BLaER1 treated with 17β-estradiol and CSF1 and Interleukin-3, amounts not matched to agents 10 nM and 100 nM (cell line): ENCODE measurements around the gene UBALD1.
A peak's percentile ranks its signal among the peaks of the same experiment; 100 is the strongest.

Experiments
- H3K27ac ChIP-seq, 11 experiments: shearing (Covaris generic); formaldehyde crosslinking; 2 replicates each; pipeline ENCODE4 v1.8.1; 2022
- H3K27me3 ChIP-seq, 11 experiments: shearing (Covaris generic); formaldehyde crosslinking; 2 replicates each; pipeline ENCODE4 v1.8.1; 2022
- H3K36me3 ChIP-seq, 11 experiments: shearing (Covaris generic); formaldehyde crosslinking; 2 replicates each; pipeline ENCODE4 v1.8.1; 2022
- H3K4me1 ChIP-seq, 10 experiments: shearing (Covaris generic); formaldehyde crosslinking; 2 replicates each; pipeline ENCODE4 v1.8.1; 2022
- H3K4me2 ChIP-seq, 11 experiments: shearing (Covaris generic); formaldehyde crosslinking; 2 replicates each; pipeline ENCODE4 v1.8.1; 2022
- H3K4me3 ChIP-seq, 10 experiments: shearing (Covaris generic); formaldehyde crosslinking; 2 replicates each; pipeline ENCODE4 v1.8.1; 2022
- H3K9ac ChIP-seq, 11 experiments: shearing (Covaris generic); formaldehyde crosslinking; 2 replicates each; pipeline ENCODE4 v1.8.1; 2022
- H3K9me3 ChIP-seq, 11 experiments: shearing (Covaris generic); formaldehyde crosslinking; replicated peaks in 1 of 11; 2 replicates each; pipeline ENCODE4 v1.8.1; 2022
- H4K20me1 ChIP-seq, 11 experiments: shearing (Covaris generic); formaldehyde crosslinking; 2 replicates each; pipeline ENCODE4 v1.8.1; 2022
- Cebpa-rat ChIP-seq, 11 experiments: shearing (Covaris generic); IDR thresholded peaks; 2 replicates each; pipeline ENCODE4 v1.8.1; 2022

Gene UBALD1

DNA sequence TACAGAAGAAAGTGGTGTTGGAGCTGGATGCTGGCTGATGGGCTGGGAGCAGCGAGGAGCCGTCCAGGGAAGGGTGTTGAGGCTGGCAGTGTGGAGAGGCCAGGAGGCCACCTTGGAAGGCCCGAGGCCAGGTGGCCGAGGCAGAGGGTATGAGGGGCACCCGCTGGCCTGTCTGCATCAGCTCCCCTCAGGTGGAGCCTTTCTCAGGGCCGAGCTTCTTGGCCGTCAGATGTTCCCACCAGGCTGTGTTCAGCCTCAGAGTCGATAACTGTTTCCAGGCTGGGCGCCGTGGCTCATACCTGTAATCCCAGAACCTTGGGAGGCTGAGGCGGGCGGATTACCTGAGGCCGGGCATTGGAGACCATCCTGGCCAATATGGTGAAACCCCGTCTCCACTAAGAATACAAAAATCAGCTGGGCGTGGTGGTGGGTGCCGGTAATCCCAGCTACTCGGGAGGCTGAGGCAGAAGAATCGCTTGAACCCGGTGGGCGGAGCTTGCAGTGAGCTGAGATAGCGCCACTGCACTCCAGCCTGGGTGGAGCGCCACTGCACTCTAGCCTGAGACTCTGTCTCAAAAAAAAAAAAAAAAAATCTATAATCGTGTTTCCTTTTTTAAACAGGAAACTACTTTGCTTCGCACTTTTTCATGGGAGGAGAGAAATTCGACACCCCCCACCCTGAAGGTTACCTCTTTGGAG lies 35.2 kb upstream of the UBALD1 start:
- Histone ChIP-seq H3K9me3 (peaks cover 0 to 11% (median 0%) of the 10 kb centered on the region in 11 experiments; a peak in 2 of 22 replicates), H3K27me3 (peaks cover 0 to 14% (median 0%) of the 10 kb centered on the region in 11 experiments; a peak in 6 of 22 replicates), H3K36me3 (peaks cover 62 to 96% (median 85%) of the 10 kb centered on the region in 11 experiments), H3K4me2 (peak overlapping the region; percentile 11 to 94 (median 86); a peak in 19 of 22 replicates), H3K9ac (no peak overlapping the region), H4K20me1 (peaks cover 98 to 99% (median 99%) of the 10 kb centered on the region in 11 experiments), H3K4me1 (peaks cover 24 to 59% (median 57%) of the 10 kb centered on the region in 10 experiments), H3K4me3 (no peak overlapping the region), H3K27ac (no peak overlapping the region)
- TF ChIP-seq Cebpa-rat (IDR thresholded peaks at IDR 0.05), result no peak

GRCh38 chr16:4648917-4649316 lies 34.2 kb upstream of the UBALD1 start:
- H3K4me3 ChIP-seq, result no peak overlapping the region
- H3K9ac ChIP-seq, result no peak overlapping the region
- peaks cover 0 to 11% (median 0%) of the 10 kb centered on the region in 11 experiments; a peak in 2 of 22 replicates for H3K9me3 ChIP-seq
- peaks cover 57 to 95% (median 84%) of the 10 kb centered on the region in 11 experiments for H3K36me3 ChIP-seq
- TF ChIP-seq Cebpa-rat (IDR thresholded peaks at IDR 0.05), result no peak
- peaks cover 24 to 53% (median 48%) of the 10 kb centered on the region in 10 experiments for H3K4me1 ChIP-seq
- no peak overlapping the region for H3K27ac ChIP-seq
- H3K27me3 ChIP-seq, result peaks cover 0 to 14% (median 0%) of the 10 kb centered on the region in 11 experiments; a peak in 6 of 22 replicates
- 0 out of 22 replicates have a peak overlapping the region, but pooled peaks of 2 of the 11 experiments have one; percentile 18 to 79 for H3K4me2 ChIP-seq
- peaks cover 96 to 99% (median 98%) of the 10 kb centered on the region in 11 experiments for H4K20me1 ChIP-seq

- Histone ChIP-seq H3K27ac (no peak overlapping the region), H3K9me3 (peaks cover 0 to 11% (median 0%) of the 10 kb centered on the region in 11 experiments; a peak in 2 of 22 replicates), H3K4me2 (no peak overlapping the region), H3K4me1 (peaks cover 24 to 45% (median 37%) of the 10 kb centered on the region in 10 experiments), H3K9ac (no peak overlapping the region), H4K20me1 (peaks cover 96 to 99% (median 98%) of the 10 kb centered on the region in 11 experiments), H3K27me3 (peaks cover 0 to 7% (median 0%) of the 10 kb centered on the region in 11 experiments; a peak in 6 of 22 replicates), H3K4me3 (no peak overlapping the region), H3K36me3 (peaks cover 46 to 95% (median 78%) of the 10 kb centered on the region in 11 experiments)
- no peak for TF ChIP-seq Cebpa-rat (IDR thresholded peaks at IDR 0.05)
Observed at GRCh38 chr16:4647644-4647980, 32.9 kb upstream of the UBALD1 start.

DNA sequence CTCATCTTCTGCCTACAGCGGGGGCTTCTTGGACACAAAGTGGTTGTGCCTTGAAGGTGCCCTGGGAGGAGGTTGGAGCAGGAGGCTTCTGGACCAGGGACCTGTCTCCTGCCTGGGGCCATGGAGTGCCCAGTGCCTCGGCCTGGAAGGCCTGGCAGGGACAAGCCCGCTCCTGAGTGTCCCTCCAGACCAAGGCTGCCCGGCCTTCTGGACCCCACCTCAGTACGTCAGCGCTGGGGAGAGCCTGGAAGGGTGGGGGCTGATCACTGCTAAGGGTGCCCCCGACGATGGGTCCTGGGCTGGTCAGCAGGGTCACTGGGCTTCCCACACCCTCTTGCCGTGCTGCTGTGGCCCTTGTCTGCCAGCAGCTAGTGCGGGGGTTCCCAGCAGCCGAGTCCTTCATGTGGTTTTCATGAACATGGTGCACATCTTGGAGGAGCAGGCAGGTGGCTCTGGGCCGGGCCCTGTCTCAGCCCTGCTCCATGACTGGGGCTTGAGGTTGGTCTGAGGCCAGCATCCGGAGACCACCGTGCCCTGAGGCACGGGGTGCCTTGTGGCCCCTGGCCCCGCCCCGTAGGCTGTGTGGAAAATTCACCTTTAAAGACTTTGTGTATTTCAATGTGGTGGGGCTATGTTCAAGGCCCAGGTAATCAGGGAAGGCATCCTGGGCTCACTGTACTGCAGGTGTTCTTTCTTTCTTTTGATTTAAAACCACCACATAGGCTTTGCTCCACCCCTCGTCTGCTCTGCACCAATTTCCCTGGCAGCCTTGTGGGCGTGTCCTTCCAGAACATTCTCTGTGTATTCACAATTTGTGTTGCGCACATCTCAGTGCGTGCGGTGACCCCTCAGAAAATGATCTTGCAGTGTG lies 32.3 kb upstream of the UBALD1 start:
- H3K36me3 ChIP-seq, result peaks cover 40 to 94% (median 72%) of the 10 kb centered on the region in 11 experiments
- H3K9me3 ChIP-seq, result peaks cover 0 to 11% (median 0%) of the 10 kb centered on the region in 11 experiments; a peak in 2 of 22 replicates
- peaks cover 96 to 99% (median 98%) of the 10 kb centered on the region in 11 experiments for H4K20me1 ChIP-seq

GRCh38 chr16:4641895-4642294 lies 27.2 kb upstream of the UBALD1 start:
- Histone ChIP-seq H4K20me1 (peaks cover 96 to 99% (median 98%) of the 10 kb centered on the region in 11 experiments), H3K4me3 (no peak overlapping the region), H3K27ac (no peak overlapping the region), H3K36me3 (peaks cover 39 to 89% (median 70%) of the 10 kb centered on the region in 11 experiments), H3K4me1 (peaks cover 13 to 37% (median 29%) of the 10 kb centered on the region in 10 experiments; a peak in 18 of 20 replicates), H3K9me3 (no peaks in the 10 kb centered on the region; a peak in 1 of 22 replicates), H3K27me3 (no peaks in the 10 kb centered on the region), H3K9ac (no peak overlapping the region), H3K4me2 (peak overlapping the region in 3 of 11 experiments; percentile 17 to 52 (median 33); a peak in 4 of 22 replicates)
- TF ChIP-seq Cebpa-rat (IDR thresholded peaks at IDR 0.05), result no peak

More for the DNA sequence above, 32.3 kb upstream of the UBALD1 start:
- no peak overlapping the region for H3K4me2 ChIP-seq
- TF ChIP-seq Cebpa-rat (IDR thresholded peaks at IDR 0.05), result no peak
- no peak overlapping the region for H3K27ac ChIP-seq
- H3K4me3 ChIP-seq, result no peak overlapping the region
- H3K9ac ChIP-seq, result no peak overlapping the region
- peaks cover 26 to 38% (median 31%) of the 10 kb centered on the region in 10 experiments for H3K4me1 ChIP-seq
- H3K27me3 ChIP-seq, result peaks cover 0 to under 1% (median 0%) of the 10 kb centered on the region in 11 experiments; a peak in 1 of 22 replicates

- Histone ChIP-seq H3K4me1 (peaks cover 13 to 37% (median 29%) of the 10 kb centered on the region in 10 experiments; a peak in 18 of 20 replicates), H3K36me3 (peaks cover 39 to 89% (median 70%) of the 10 kb centered on the region in 11 experiments), H3K27me3 (no peaks in the 10 kb centered on the region), H3K27ac (no peak overlapping the region), H4K20me1 (peaks cover 96 to 99% (median 98%) of the 10 kb centered on the region in 11 experiments), H3K4me2 (peak overlapping the region in 2 of 11 experiments; percentile 33 to 52; a peak in 3 of 22 replicates), H3K9me3 (no peaks in the 10 kb centered on the region), H3K9ac (no peak overlapping the region), H3K4me3 (no peak overlapping the region)
- TF ChIP-seq Cebpa-rat (IDR thresholded peaks at IDR 0.05), result no peak
Observed at GRCh38 chr16:4641306-4641687, 26.6 kb upstream of the UBALD1 start.

DNA sequence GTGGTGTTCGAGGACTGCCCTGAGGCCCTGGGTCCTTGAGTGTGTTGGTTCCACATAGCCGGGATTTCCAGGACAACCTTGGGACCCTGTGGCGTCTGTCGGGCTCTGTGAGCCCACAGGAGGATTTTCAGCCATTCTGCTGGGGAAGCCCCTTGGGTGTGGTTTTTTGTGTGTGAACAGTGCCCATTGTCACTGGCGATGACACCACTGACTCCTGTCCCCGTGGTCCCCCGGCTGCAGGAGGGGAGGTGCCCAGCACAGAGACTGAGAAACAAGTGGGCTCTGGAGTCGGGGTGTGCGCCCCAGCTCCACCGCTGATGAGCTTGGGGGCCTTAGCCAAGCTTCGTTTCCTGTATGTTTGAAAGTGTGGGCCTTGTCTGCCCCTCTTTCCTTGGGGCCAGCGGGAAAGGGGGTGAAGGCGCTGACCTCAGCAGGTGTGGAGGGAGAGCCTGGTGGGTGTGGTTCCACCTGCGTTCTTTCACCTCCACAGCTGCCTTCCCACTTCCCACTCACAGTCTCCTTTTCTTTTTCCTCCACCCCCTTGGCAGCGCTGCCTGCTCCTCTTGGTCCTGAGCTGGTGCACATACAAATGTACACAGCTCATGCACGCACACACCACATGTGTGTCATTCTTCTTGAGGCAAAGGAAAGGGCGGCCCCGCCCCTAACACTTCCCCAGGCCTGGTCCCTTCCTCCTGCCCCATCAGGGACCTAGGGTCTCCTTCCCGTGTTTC lies 26.1 kb upstream of the UBALD1 start:
- H3K4me3 ChIP-seq, result no peak overlapping the region
- peaks cover 96 to 99% (median 98%) of the 10 kb centered on the region in 11 experiments for H4K20me1 ChIP-seq
- TF ChIP-seq Cebpa-rat (IDR thresholded peaks at IDR 0.05), result no peak
- no peaks in the 10 kb centered on the region for H3K27me3 ChIP-seq
- peaks cover 39 to 89% (median 70%) of the 10 kb centered on the region in 11 experiments for H3K36me3 ChIP-seq
- H3K9ac ChIP-seq, result peak overlapping the region in 2 of 11 experiments; percentile 29 to 48; a peak in 3 of 22 replicates
- peaks cover 13 to 37% (median 29%) of the 10 kb centered on the region in 10 experiments; a peak in 18 of 20 replicates for H3K4me1 ChIP-seq
- peak overlapping the region in 8 of 11 experiments; percentile 2 to 34 (median 12); a peak in 6 of 22 replicates for H3K4me2 ChIP-seq
- H3K27ac ChIP-seq, result 0 out of 22 replicates have a peak overlapping the region, but pooled peaks of 1 of the 11 experiments have one; percentile 5
- no peaks in the 10 kb centered on the region for H3K9me3 ChIP-seq
